ENCODE measurements around the gene ARFGAP3. TPM values are rescaled to one million over a fixed set of nuclear protein-coding genes. Genes with fewer than 3 reads are reported as not detected.

The ARFGAP3 gene
- polyA plus RNA-seq, 2 of the 4 experiments (the other 2 are of a cell fraction) = 19.1 to 39.0 TPM

DNA sequence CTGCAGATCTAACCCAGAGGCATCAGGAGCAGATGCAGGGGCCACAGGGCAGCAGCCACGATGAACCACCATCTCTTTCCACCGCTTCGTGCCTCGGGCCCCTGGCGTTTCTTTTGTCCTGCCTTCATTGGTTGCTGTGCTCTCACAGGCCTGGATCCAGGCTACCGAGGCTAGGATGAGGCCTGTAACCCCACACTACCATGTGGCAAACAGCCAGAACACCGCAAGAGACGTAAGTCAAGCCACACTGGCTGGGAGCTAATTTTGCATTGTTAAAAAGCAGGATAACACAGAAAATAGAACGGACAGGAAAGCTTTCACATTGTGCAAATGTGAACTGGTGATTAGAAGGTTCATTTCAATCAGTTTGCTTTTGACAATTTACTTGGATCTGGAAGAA is 15.7 kb upstream of the ARFGAP3 start:
- ATAC-seq = no peak
- no peaks in the 10 kb centered on the region for H3K4me1 ChIP-seq
- H3K9me3 ChIP-seq = no peaks in the 10 kb centered on the region
- no peak for TF ChIP-seq MYC (IDR thresholded peaks at IDR 0.05; ENCODE audit: borderline replicate concordance, low read length)
- no peak for TF ChIP-seq RFX5 (IDR thresholded peaks at IDR 0.05)
- TF ChIP-seq, protein P1, sequence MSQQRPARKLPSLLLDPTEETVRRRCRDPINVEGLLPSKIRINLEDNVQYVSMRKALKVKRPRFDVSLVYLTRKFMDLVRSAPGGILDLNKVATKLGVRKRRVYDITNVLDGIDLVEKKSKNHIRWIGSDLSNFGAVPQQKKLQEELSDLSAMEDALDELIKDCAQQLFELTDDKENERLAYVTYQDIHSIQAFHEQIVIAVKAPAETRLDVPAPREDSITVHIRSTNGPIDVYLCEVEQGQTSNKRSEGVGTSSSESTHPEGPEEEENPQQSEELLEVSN (IDR thresholded peaks at IDR 0.05; ENCODE audit: borderline replicate concordance, low read depth) = no peak
- no peak for TF ChIP-seq ESRRA (IDR thresholded peaks at IDR 0.05; ENCODE audit: borderline replicate concordance, low read length)
- no peak for TF ChIP-seq EP300 (IDR thresholded peaks at IDR 0.05)
- no peak for TF ChIP-seq MAFK (IDR thresholded peaks at IDR 0.05; ENCODE audit: partially characterized antibody)
- no peak for TF ChIP-seq ZFP36 (IDR thresholded peaks at IDR 0.05; ENCODE audit: borderline replicate concordance, partially characterized antibody)
- TF ChIP-seq GATA3 (IDR thresholded peaks at IDR 0.05; ENCODE audit: borderline replicate concordance) = no peak
- TF ChIP-seq JUNB (IDR thresholded peaks at IDR 0.05) = no peak
- no peak for TF ChIP-seq HDAC2 (IDR thresholded peaks at IDR 0.05)
- no peak overlapping the region for H3K4me2 ChIP-seq
- DNase-seq (ENCODE audit: low read depth in 1 of 2, low spot score in 1 of 2) = no peak
- FAIRE-seq = no peak
- no peak overlapping the region for H3K4me3 ChIP-seq
- no peak overlapping the region for H3K27ac ChIP-seq
- 93% methylated on average over 9 of the region's 9 CpGs for WGBS (ENCODE audit: missing lambda C conversion rate)
- ChIA-PET CTCF (interaction anchor here (0.6 to 2.2 kb wide), 6 partner anchors 16 to 240 kb away, joined by 3 to 7 read pairs (median 3); no protein-coding TSS in a partner anchor), POLR2A (no interaction called here)

DNA sequence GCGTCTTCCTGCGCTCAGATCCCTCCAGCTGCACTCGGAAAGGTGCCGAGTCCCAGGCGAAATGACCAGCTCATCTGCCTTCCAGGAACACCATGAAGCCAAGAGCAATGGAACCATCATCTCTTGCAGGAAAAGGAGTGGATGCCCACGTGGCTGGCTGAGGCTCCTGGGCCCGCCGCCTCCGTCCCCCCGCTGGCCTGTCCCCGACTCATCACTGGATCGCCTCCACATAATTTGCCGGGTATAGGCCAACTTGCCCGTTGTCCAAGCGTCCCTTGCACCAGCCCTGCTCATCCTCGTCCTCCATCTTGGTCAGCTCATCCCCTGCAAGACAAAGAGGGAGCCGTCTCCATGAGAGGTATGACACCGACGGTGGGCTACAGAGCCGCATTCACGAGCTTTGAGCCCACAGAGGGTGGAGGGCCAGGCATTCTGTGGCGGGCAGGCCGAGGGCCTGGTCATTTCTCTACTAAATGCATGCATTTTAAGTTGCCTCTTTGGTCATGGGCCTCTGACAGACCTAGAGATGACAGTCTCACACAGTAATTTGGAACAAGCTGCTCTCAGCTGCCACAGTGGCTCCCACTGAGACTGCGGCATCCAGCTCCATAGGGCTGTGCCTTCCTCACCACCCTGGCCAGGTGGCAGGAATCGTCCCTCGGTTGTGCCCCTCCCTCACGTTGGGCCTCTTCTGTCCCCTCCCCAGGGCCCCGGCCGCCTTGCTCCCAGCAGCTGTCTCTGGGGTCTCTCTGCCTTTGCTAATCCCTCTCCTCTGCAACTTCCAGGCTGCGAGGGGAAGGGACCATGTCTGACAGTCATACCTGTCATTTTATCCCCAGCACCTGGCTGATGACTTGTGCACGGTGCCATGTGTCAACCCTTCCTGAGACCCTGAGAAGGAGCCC is 14.3 kb upstream of the ARFGAP3 start:
- Histone ChIP-seq H3K4me3 (no peak overlapping the region), H3K9me3 (no peaks in the 10 kb centered on the region), H3K4me1 (no peaks in the 10 kb centered on the region), H3K27ac (no peak overlapping the region), H3K4me2 (no peak overlapping the region)
- TF ChIP-seq, protein P2, sequence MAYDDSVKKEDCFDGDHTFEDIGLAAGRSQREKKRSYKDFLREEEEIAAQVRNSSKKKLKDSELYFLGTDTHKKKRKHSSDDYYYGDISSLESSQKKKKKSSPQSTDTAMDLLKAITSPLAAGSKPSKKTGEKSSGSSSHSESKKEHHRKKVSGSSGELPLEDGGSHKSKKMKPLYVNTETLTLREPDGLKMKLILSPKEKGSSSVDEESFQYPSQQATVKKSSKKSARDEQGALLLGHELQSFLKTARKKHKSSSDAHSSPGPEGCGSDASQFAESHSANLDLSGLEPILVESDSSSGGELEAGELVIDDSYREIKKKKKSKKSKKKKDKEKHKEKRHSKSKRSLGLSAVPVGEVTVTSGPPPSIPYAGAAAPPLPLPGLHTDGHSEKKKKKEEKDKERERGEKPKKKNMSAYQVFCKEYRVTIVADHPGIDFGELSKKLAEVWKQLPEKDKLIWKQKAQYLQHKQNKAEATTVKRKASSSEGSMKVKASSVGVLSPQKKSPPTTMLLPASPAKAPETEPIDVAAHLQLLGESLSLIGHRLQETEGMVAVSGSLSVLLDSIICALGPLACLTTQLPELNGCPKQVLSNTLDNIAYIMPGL (CRISPR knock-in tag; IDR thresholded peaks at IDR 0.05; ENCODE audit: borderline replicate concordance) = no peak
- no peak for TF ChIP-seq CBX8 (IDR thresholded peaks at IDR 0.05)
- CTCF ChIA-PET = interaction anchor here (0.8 to 1.3 kb wide), 2 partner anchors 43 to 249 kb away, joined by 3 read pairs; no protein-coding TSS in a partner anchor
- FAIRE-seq = no peak
- POLR2A ChIA-PET = no interaction called here
- no peak for DNase-seq (ENCODE audit: low read depth in 1 of 2, low spot score in 1 of 2)
- 92% methylated on average over 30 of the region's 31 CpGs for WGBS (ENCODE audit: missing lambda C conversion rate)
- no peak for ATAC-seq

DNA sequence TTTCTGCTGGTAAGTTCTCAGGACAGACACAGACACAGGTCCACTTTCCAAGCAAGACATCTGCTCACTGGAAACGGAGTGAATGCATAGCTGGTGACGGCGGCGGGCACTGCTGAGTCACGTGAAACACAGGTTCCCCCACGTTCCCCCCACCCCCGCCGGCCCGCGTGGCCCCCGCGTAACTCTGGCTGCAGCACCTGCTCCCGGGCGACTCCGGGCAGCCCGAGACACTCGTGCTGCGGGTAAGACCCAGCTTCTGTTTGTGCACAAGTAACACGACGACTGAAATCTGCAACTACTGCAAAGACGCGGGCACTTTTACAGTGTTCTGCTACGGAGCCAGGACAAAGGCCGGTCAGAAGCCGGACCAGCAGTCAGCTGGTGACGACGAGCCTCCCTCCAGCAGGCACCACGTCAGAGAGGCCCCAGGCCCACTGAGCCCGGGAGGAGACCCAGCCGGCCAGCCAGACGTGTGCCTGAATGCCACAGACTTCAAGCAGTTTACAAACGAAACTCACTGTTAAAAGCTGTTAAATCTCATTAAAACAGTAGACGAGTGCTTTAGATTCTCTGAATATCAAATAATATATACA is 12.9 kb upstream of the ARFGAP3 start:
- no peaks in the 10 kb centered on the region for H3K9me3 ChIP-seq
- FAIRE-seq (no peak), ATAC-seq (no peak), DNase-seq (ENCODE audit: low read depth in 1 of 2, low spot score in 1 of 2) (no peak)
- H3K4me3 ChIP-seq = no peak overlapping the region
- 85% methylated on average over 14 of the region's 33 CpGs for WGBS (ENCODE audit: missing lambda C conversion rate)
- H3K4me2 ChIP-seq = no peak overlapping the region
- ChIA-PET CTCF (interaction anchor here (0.6 kb wide), 1 partner anchor 249 kb away, joined by 3 read pairs; no protein-coding TSS in a partner anchor), POLR2A (no interaction called here)
- no peak for TF ChIP-seq RNF2 (IDR thresholded peaks at IDR 0.05; ENCODE audit: borderline replicate concordance, low read depth)
- no peak for TF ChIP-seq KDM1A (IDR thresholded peaks at IDR 0.05; ENCODE audit: low read depth)
- TF ChIP-seq ZNF302 (CRISPR knock-in tag; IDR thresholded peaks at IDR 0.05) = no peak
- TF ChIP-seq NFE2L2 (conservative IDR thresholded peaks at IDR 0.05; ENCODE audit: low read length) = no peak
- no peak for TF ChIP-seq CHD4 (IDR thresholded peaks at IDR 0.05; ENCODE audit: borderline replicate concordance)
- TF ChIP-seq, protein P3, sequence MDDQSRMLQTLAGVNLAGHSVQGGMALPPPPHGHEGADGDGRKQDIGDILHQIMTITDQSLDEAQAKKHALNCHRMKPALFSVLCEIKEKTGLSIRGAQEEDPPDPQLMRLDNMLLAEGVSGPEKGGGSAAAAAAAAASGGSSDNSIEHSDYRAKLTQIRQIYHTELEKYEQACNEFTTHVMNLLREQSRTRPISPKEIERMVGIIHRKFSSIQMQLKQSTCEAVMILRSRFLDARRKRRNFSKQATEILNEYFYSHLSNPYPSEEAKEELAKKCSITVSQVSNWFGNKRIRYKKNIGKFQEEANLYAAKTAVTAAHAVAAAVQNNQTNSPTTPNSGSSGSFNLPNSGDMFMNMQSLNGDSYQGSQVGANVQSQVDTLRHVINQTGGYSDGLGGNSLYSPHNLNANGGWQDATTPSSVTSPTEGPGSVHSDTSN (IDR thresholded peaks at IDR 0.05) = no peak
- no peak for TF ChIP-seq MYC (IDR thresholded peaks at IDR 0.05; ENCODE audit: borderline replicate concordance, low read length)
- no peak for TF ChIP-seq EHMT2 (IDR thresholded peaks at IDR 0.05; ENCODE audit: low read depth)
- TF ChIP-seq, protein P4, sequence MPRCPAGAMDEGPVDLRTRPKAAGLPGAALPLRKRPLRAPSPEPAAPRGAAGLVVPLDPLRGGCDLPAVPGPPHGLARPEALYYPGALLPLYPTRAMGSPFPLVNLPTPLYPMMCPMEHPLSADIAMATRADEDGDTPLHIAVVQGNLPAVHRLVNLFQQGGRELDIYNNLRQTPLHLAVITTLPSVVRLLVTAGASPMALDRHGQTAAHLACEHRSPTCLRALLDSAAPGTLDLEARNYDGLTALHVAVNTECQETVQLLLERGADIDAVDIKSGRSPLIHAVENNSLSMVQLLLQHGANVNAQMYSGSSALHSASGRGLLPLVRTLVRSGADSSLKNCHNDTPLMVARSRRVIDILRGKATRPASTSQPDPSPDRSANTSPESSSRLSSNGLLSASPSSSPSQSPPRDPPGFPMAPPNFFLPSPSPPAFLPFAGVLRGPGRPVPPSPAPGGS (IDR thresholded peaks at IDR 0.05) = no peak
- H3K27ac ChIP-seq = no peak overlapping the region
- H3K4me1 ChIP-seq = no peaks in the 10 kb centered on the region
